ENCODE data around the gene TMSB15C.

GRCh38 chrX:104085919-104086318 lies 9.9 kb upstream of the TMSB15C start:
- TF ChIP-seq CTCF (IDR thresholded peaks at IDR 0.05; ENCODE audit: borderline replicate concordance, extremely low read depth, low read length, poor library complexity, severe bottlenecking), result no peak
- no peak for TF ChIP-seq EZH2 (IDR thresholded peaks at IDR 0.05; ENCODE audit: borderline replicate concordance, low read depth, low read length, severe bottlenecking)
